Measurements from ENCODE around the gene MRPL11.
A peak's percentile ranks its signal among the peaks of the same experiment; 100 is the strongest.

Gene MRPL11

GRCh38 chr11:66411323-66411722 is 27.3 kb downstream of the MRPL11 start:
- TF ChIP-seq ZNF274 (IDR thresholded peaks at IDR 0.05; ENCODE audit: low read depth, low read length), result no peak
- H3K4me3 ChIP-seq (ENCODE audit: low read length), result no peak overlapping the region

- H3K4me3 ChIP-seq (ENCODE audit: low read length), result no peak overlapping the region
- no peak for TF ChIP-seq ZNF274 (IDR thresholded peaks at IDR 0.05; ENCODE audit: low read depth, low read length)
Observed at GRCh38 chr11:66410191-66410590, 28.5 kb downstream of the MRPL11 start.

GRCh38 chr11:66409226-66409625 is 29.4 kb downstream of the MRPL11 start:
- H3K4me3 ChIP-seq (ENCODE audit: low read length), result no peak overlapping the region
- no peak for TF ChIP-seq ZNF274 (IDR thresholded peaks at IDR 0.05; ENCODE audit: low read depth, low read length)

DNA sequence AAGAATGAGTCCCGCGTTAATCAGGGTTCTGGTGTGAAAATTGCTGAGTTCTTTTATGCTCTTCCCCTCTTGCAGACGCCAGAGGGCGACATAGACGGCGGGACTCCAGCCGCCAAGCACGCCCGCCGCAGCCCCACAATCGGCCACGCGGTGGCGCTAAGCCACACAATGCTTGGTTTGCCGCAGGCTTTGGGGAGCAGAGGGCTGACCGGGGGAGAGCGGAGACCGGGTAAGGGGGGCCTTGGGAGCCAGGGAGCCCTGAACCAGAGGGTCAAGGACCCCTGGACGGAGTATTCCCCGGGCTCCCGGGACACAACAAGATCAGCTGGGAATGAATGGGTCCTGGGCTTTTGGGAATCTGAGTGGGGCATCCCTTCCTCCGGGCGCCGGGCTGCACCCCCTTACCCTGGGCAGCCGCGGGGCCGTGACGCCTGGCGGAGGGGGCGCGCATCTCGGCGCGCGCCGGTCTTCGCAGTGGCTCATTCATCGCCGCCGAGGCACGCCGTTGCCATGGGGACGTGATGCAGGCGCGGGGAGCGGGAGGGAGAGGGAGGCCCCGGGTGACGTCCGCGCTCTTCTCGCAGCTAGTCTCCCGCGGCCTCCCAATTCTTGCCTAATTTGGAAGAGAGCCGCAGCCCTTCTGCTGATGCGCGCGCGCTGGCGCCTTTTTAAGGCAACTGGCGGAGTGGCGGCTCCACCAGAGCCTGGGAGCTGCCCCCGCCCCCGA is 30.0 kb downstream of the MRPL11 start:
- no peak for TF ChIP-seq ZNF274 (IDR thresholded peaks at IDR 0.05; ENCODE audit: low read depth, low read length)
- H3K4me3 ChIP-seq (ENCODE audit: low read length), result peak overlapping the region; percentile 57; the same call in 1 of the 2 replicates

DNA sequence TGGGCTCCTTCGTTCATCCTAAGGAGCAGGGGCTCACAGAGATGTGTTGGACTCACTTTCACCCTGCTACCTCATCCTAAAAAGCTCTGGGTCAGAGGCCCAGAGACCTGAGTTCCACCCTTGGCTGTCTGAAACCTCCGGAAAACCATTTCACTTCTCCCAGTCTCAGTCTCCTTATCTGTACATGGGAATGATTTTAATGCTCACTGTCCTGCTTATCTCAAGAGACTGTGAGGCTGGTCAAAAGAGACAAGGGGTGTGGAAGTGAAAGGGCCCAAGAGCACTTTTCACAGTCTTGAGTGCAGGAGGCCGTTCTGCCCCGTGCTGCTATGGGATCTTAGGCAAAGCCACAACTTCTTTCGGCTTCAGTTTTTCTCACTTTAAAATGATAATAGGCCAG is 31.0 kb downstream of the MRPL11 start:
- H3K4me3 ChIP-seq (ENCODE audit: low read length), result no peak overlapping the region
- no peak for TF ChIP-seq ZNF274 (IDR thresholded peaks at IDR 0.05; ENCODE audit: low read depth, low read length)

- no peak for TF ChIP-seq ZNF274 (IDR thresholded peaks at IDR 0.05; ENCODE audit: low read depth, low read length)
- H3K4me3 ChIP-seq (ENCODE audit: low read length), result no peak overlapping the region
Observed at GRCh38 chr11:66393954-66394353, 44.7 kb downstream of the MRPL11 start.

DNA sequence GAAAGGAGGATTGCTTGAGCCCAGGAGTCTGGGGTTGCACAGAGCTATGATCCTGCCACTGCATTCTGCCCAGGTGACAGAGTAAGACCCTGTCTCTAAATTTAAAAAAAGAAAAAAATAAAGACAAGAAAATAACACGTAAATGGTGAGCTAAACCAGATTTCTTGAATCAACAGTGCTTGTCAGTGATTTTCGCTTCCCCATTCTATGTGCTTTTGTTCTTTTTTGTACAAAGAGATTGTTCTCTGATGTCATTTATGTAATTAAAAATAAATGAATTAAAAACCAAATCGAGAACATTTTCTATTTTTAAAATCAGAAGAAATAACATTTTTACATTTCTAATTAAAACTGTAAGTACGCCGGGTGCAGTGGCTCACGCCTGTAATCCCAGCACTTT is 47.3 kb downstream of the MRPL11 start:
- H3K4me3 ChIP-seq (ENCODE audit: low read length), result no peak overlapping the region
- TF ChIP-seq ZNF274 (IDR thresholded peaks at IDR 0.05; ENCODE audit: low read depth, low read length), result no peak

- no peak overlapping the region for H3K4me3 ChIP-seq (ENCODE audit: low read length)
Observed at GRCh38 chr11:66388780-66389386, 49.8 kb downstream of the MRPL11 start.

GRCh38 chr11:66386171-66387069 is 52.2 kb downstream of the MRPL11 start:
- no peak for TF ChIP-seq ZNF274 (IDR thresholded peaks at IDR 0.05; ENCODE audit: low read depth, low read length)
- no peak overlapping the region for H3K4me3 ChIP-seq (ENCODE audit: low read length)

More at GRCh38 chr11:66388780-66389386, 49.8 kb downstream of the MRPL11 start:
- no peak for TF ChIP-seq ZNF274 (IDR thresholded peaks at IDR 0.05; ENCODE audit: low read depth, low read length)
